A549 treated with AZD2906 at 1 μM for 4 hours (cell line): ENCODE measurements around the gene HSBP1. TPM values are rescaled to one million over a fixed set of nuclear protein-coding genes. Genes with fewer than 3 reads are reported as not detected.

Experiments used
- total RNA-seq: library from RNA; stranded (reverse); fragments of 200-300 nt; extraction: Qiagen RNA extraction; gene quantifications from 5 replicates; pipeline ENCODE4 v1.2.3, GENCODE V29; 2022

Gene HSBP1
- total RNA-seq = 134 to 189 TPM (median 179 TPM) in 5 replicates

GRCh38 chr16:83807710-83808572 lies at the start of gene HSBP1:
TSS of gene HSBP1 (plus strand) at chr16:83807978. CDS start at chr16:83808077, 99 bp downstream.

Other genes starting within 250 kb of the HSBP1 start
- 1.1 to 2.2 TPM (median 1.9 TPM) in 5 replicates for gene MLYCD, start 91.1 kb downstream of the HSBP1 start, total RNA-seq
- gene OSGIN1, start 145.3 kb downstream of the HSBP1 start, total RNA-seq = 14.9 to 30.1 TPM (median 16.3 TPM) in 5 replicates
- 1.4 to 3.0 TPM (median 2.6 TPM) in 5 replicates for gene NECAB2, start 160.3 kb downstream of the HSBP1 start, total RNA-seq
- 0.09 TPM in 1 of 5 replicates, not detected in the others for gene SLC38A8, start 234.8 kb downstream of the HSBP1 start, total RNA-seq